ENCODE measurements around the gene TFDP1.

The TFDP1 gene

GRCh38 chr13:113657851-113658741, 73.5 kb downstream of the TFDP1 start, which contains the start of gene ATP4B:
Gene ATP4B, minus strand, starts transcription at chr13:113658198. Its CDS starts 54 bp downstream, at chr13:113658144.
- no peak for TF ChIP-seq FOXP2 (optimal IDR thresholded peaks at IDR 0.05; ENCODE audit: borderline replicate concordance, extremely low read depth, extremely low read length, insufficient read depth)
- TF ChIP-seq POLR2AphosphoS5 (IDR thresholded peaks at IDR 0.05; ENCODE audit: low read depth, low read length): no peak
- no peak for TF ChIP-seq REST (IDR thresholded peaks at IDR 0.05; ENCODE audit: insufficient read depth in 1 of 2, low read depth in 2 of 2, low read length in 2 of 2)
- TF ChIP-seq SIN3A (IDR thresholded peaks at IDR 0.05; ENCODE audit: borderline replicate concordance, insufficient read depth, low read length): no peak
- TF ChIP-seq TAF1 (IDR thresholded peaks at IDR 0.05; ENCODE audit: borderline replicate concordance, insufficient read depth, low read length): no peak

GRCh38 chr13:113658836-113659235, 74.3 kb downstream of the TFDP1 start:
- TF ChIP-seq SIN3A (IDR thresholded peaks at IDR 0.05; ENCODE audit: borderline replicate concordance, insufficient read depth, low read length) (no peak), REST (IDR thresholded peaks at IDR 0.05; ENCODE audit: insufficient read depth in 1 of 2, low read depth in 2 of 2, low read length in 2 of 2) (no peak), POLR2AphosphoS5 (IDR thresholded peaks at IDR 0.05; ENCODE audit: low read depth, low read length) (no peak)

- no peak for TF ChIP-seq FOXP2 (optimal IDR thresholded peaks at IDR 0.05; ENCODE audit: borderline replicate concordance, extremely low read depth, extremely low read length, insufficient read depth)
- TF ChIP-seq REST (IDR thresholded peaks at IDR 0.05; ENCODE audit: insufficient read depth in 1 of 2, low read depth in 2 of 2, low read length in 2 of 2): no peak
- TF ChIP-seq SIN3A (IDR thresholded peaks at IDR 0.05; ENCODE audit: borderline replicate concordance, insufficient read depth, low read length): no peak
- no peak for TF ChIP-seq TAF1 (IDR thresholded peaks at IDR 0.05; ENCODE audit: borderline replicate concordance, insufficient read depth, low read length)
- TF ChIP-seq POLR2AphosphoS5 (IDR thresholded peaks at IDR 0.05; ENCODE audit: low read depth, low read length): no peak
Observed at GRCh38 chr13:113659337-113659736, 74.8 kb downstream of the TFDP1 start.

- no peak for TF ChIP-seq TAF1 (IDR thresholded peaks at IDR 0.05; ENCODE audit: borderline replicate concordance, insufficient read depth, low read length)
- no peak for TF ChIP-seq SIN3A (IDR thresholded peaks at IDR 0.05; ENCODE audit: borderline replicate concordance, insufficient read depth, low read length)
- TF ChIP-seq REST (IDR thresholded peaks at IDR 0.05; ENCODE audit: insufficient read depth in 1 of 2, low read depth in 2 of 2, low read length in 2 of 2): no peak
- TF ChIP-seq FOXP2 (optimal IDR thresholded peaks at IDR 0.05; ENCODE audit: borderline replicate concordance, extremely low read depth, extremely low read length, insufficient read depth): no peak
- TF ChIP-seq POLR2AphosphoS5 (IDR thresholded peaks at IDR 0.05; ENCODE audit: low read depth, low read length): no peak
Observed at GRCh38 chr13:113660066-113660465, 75.5 kb downstream of the TFDP1 start.

All from PFSK-1 (cell line).